ENCODE data around the gene IGFBP4.

Gene IGFBP4

DNA sequence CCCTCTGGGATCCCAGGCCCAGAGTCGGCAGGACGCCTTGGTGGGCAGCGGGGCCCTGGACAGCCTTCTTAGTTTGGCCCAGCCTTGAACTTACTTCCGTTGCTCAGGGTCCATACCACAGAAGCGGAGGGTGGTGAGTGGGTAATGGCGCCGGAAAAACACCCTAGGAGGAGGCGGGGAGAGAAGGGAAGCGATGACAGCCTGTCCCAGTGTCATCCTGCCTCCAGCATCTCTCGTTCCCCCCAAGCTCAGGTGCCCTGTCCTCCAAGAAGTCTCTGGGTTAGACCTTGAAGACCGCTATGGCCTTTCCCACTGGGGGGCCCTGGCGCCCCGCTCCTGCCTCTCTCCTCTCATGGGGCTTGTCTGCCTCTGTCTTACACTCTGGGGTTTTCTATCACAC is 35.2 kb downstream of the IGFBP4 start:
- H3K4me1 ChIP-seq (ENCODE audit: control insufficient read depth, insufficient read depth, low read length), result peaks cover 36% of the 10 kb centered on the region

DNA sequence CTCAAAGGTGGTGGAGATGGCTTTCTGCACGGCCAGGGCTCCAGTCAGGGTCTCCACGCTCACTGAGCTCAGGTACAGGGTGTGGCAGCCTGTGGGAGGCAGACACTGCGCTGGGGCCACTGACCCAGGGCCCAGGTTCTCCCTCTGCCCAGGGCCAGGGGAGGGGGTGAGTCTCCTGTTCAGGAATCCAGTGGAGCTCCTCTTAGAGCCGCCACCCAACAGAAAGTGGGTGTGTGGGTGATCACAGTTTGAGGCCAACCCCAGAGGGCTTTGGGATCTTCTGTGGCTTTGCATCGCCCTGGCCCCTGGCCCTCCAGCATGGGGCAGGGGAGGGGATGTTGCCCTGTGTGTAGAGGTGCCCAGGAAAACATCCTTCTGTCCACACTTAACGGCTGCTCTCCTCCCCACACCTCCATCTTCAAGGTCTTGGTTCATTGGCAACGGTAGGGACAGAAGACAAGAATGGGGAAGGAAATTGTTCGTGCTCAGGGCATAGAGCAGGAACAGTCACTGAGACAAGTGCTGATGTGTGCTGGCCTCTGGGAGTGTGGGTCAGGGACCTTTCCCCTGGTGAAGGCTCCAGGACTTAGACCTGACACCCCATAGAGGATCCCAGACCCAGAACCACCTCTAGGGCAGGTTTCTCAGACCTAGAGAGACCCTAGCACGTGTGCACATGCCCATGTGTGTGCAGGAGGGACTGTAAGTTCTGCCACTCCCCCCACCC is 36.7 kb downstream of the IGFBP4 start:
- no peaks in the 10 kb centered on the region for H3K36me3 ChIP-seq (ENCODE audit: insufficient read depth, low read length)
- no peak overlapping the region for H3K4me2 ChIP-seq (ENCODE audit: low read length)
- H3K27me3 ChIP-seq (ENCODE audit: control insufficient read depth, insufficient read depth, low read length), result no peaks in the 10 kb centered on the region
- no peak overlapping the region for H3K9ac ChIP-seq (ENCODE audit: low read depth, low read length)
- H3K4me1 ChIP-seq (ENCODE audit: control insufficient read depth, insufficient read depth, low read length), result peaks cover 46% of the 10 kb centered on the region
- H3K9me3 ChIP-seq (replicated peaks; ENCODE audit: low read length), result no peaks in the 10 kb centered on the region
- H3K4me3 ChIP-seq (ENCODE audit: low read length), result no peak overlapping the region

More for the DNA sequence above, 35.2 kb downstream of the IGFBP4 start:
- H3K4me2 ChIP-seq (ENCODE audit: low read length), result no peak overlapping the region
- no peaks in the 10 kb centered on the region for H3K27me3 ChIP-seq (ENCODE audit: control insufficient read depth, insufficient read depth, low read length)
- no peak overlapping the region for H3K4me3 ChIP-seq (ENCODE audit: low read length)
- no peaks in the 10 kb centered on the region for H3K9me3 ChIP-seq (replicated peaks; ENCODE audit: low read length)
- no peaks in the 10 kb centered on the region for H3K36me3 ChIP-seq (ENCODE audit: insufficient read depth, low read length)
- no peak overlapping the region for H3K9ac ChIP-seq (ENCODE audit: low read depth, low read length)

DNA sequence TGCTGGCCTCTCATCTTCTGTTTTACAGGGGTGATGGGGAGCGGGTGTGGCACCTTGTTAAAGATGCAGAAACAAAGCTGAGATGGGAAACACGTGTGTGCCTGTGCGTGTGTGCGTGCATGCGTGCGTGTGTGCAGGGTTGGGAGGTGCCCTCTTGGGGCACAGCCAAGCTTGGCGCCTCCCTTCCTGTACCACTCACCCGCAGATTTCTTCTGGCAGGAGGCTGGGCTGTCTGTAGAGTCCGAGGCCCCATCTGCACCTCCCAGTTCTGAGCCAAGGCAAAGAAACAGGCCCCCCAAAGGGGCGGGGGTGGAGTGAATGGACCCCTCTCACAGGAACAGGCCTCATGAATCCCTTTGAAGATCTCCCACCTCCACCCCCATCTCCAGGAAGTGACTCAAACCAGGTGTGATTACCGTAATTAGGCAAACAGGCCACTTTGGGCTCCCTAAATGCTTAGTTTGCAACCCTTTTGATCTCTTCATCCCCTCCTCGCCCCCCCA is 37.3 kb downstream of the IGFBP4 start:
- H3K4me3 ChIP-seq (ENCODE audit: low read length), result no peak overlapping the region
- peaks cover 52% of the 10 kb centered on the region for H3K4me1 ChIP-seq (ENCODE audit: control insufficient read depth, insufficient read depth, low read length)
- no peak overlapping the region for H3K4me2 ChIP-seq (ENCODE audit: low read length)
- no peaks in the 10 kb centered on the region for H3K9me3 ChIP-seq (replicated peaks; ENCODE audit: low read length)
- peak overlapping the region; percentile 9 for H3K9ac ChIP-seq (ENCODE audit: low read depth, low read length)
- H3K27me3 ChIP-seq (ENCODE audit: control insufficient read depth, insufficient read depth, low read length), result no peaks in the 10 kb centered on the region
- no peaks in the 10 kb centered on the region for H3K36me3 ChIP-seq (ENCODE audit: insufficient read depth, low read length)

DNA sequence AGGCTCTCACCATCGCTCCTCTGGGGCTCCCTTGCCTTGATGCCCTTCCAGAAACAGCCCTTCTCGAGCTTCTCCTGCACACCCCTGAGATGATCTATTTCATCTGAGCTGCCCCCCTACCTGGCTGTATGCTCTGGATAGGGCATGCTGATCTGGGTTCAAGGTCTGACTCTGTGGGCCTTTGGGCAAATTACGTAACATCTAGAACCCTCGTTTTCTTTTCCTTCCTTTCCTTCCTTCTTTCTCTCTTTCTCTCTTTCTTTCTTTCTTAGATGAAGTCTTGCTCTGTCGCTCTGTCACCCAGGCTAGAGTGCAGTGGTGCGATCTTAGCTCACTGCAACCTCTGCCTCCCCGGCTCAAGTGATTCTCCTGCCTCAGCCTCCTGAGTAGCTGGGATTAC is 37.9 kb downstream of the IGFBP4 start:
- Histone ChIP-seq H3K36me3 (ENCODE audit: insufficient read depth, low read length) (no peaks in the 10 kb centered on the region), H3K9ac (ENCODE audit: low read depth, low read length) (peak overlapping the region; percentile 9), H3K27me3 (ENCODE audit: control insufficient read depth, insufficient read depth, low read length) (no peaks in the 10 kb centered on the region), H3K9me3 (replicated peaks; ENCODE audit: low read length) (no peaks in the 10 kb centered on the region), H3K4me2 (ENCODE audit: low read length) (no peak overlapping the region), H3K4me1 (ENCODE audit: control insufficient read depth, insufficient read depth, low read length) (peaks cover 53% of the 10 kb centered on the region), H3K4me3 (ENCODE audit: low read length) (no peak overlapping the region)

DNA sequence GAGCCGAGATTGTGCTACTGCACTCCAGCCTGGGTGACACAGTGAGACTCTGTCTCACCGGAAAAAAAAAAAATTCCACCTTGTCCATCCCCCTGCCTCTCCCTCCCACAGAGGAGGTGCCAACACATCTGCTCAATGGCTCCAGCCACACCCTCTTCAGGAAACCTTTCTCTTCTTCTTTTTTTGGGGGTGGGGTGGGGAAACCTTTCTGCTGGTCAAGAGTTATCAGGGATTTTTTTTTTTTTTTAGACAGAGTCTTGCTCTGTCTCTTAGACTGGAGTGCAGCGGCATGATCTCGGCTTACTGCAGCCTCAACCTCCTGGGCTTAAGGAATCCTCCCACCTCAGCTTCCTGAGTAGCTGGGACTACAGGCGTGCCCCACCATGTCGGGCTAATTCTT is 39.5 kb downstream of the IGFBP4 start:
- Histone ChIP-seq H3K4me2 (ENCODE audit: low read length) (no peak overlapping the region), H3K9me3 (replicated peaks; ENCODE audit: low read length) (no peaks in the 10 kb centered on the region), H3K4me1 (ENCODE audit: control insufficient read depth, insufficient read depth, low read length) (peaks cover 65% of the 10 kb centered on the region), H3K9ac (ENCODE audit: low read depth, low read length) (no peak overlapping the region), H3K27me3 (ENCODE audit: control insufficient read depth, insufficient read depth, low read length) (no peaks in the 10 kb centered on the region), H3K4me3 (ENCODE audit: low read length) (no peak overlapping the region), H3K36me3 (ENCODE audit: insufficient read depth, low read length) (no peaks in the 10 kb centered on the region)

DNA sequence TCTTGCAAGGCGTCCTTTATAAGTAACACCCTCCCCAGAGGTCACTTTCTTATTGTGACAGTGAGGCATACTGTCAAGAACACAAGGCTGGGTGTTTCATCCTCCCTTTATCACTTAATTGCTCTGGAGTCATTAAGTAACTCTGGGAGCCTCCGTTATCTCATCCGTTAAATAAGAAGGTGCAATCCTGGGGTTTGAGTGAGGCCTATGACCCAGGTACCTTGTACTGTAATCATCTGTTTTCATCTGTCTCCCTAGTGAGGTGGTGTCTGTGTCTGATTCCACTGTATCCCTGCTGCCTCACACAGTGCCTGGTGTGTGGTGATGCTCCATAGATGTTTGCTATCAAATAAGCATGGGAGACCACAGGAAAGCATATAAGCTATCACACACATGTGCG is 40.4 kb downstream of the IGFBP4 start:
- Histone ChIP-seq H3K4me1 (ENCODE audit: control insufficient read depth, insufficient read depth, low read length) (peaks cover 75% of the 10 kb centered on the region), H3K9ac (ENCODE audit: low read depth, low read length) (no peak overlapping the region), H3K4me3 (ENCODE audit: low read length) (no peak overlapping the region), H3K4me2 (ENCODE audit: low read length) (no peak overlapping the region), H3K36me3 (ENCODE audit: insufficient read depth, low read length) (no peaks in the 10 kb centered on the region), H3K27me3 (ENCODE audit: control insufficient read depth, insufficient read depth, low read length) (no peaks in the 10 kb centered on the region), H3K9me3 (replicated peaks; ENCODE audit: low read length) (no peaks in the 10 kb centered on the region)

DNA sequence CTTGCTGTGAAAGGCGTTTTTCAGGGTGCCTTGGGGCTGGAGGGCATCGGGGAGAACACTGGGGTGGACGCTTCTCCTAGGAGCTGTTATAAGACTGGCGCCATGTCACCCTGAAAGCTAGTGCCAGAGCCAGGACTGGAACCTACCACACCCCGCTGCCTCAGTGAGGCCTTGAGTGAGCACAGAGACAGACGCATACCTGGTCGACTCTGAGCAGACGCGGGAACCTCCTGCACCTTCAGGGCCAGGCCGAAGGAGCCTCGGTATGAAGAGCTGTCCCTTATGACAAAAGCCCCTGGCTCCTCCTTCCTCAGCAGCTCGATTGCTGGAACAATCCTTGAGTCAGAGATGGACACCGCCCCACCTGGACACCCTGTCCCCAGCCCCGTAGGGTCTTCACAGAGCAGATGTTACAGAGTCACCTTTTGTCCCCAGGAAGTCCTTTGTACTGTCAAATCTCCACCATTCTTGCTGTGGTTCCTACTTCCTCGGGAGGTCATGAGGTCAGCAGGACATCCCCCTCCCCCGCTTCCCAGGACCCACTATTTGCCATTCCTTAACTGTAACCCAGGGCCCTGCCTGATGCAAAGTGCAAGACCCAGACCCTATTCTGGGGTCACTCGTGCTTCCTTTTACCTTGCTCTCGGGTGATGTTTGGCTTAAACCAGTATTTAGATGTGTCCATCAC is 41.2 kb downstream of the IGFBP4 start:
- H3K36me3 ChIP-seq (ENCODE audit: insufficient read depth, low read length), result no peaks in the 10 kb centered on the region
- no peak overlapping the region for H3K4me3 ChIP-seq (ENCODE audit: low read length)
- no peak overlapping the region for H3K4me2 ChIP-seq (ENCODE audit: low read length)
- peak overlapping the region; percentile 85 for H3K9ac ChIP-seq (ENCODE audit: low read depth, low read length)
- no peaks in the 10 kb centered on the region for H3K27me3 ChIP-seq (ENCODE audit: control insufficient read depth, insufficient read depth, low read length)
- peaks cover 75% of the 10 kb centered on the region for H3K4me1 ChIP-seq (ENCODE audit: control insufficient read depth, insufficient read depth, low read length)
- H3K9me3 ChIP-seq (replicated peaks; ENCODE audit: low read length), result no peaks in the 10 kb centered on the region

DNA sequence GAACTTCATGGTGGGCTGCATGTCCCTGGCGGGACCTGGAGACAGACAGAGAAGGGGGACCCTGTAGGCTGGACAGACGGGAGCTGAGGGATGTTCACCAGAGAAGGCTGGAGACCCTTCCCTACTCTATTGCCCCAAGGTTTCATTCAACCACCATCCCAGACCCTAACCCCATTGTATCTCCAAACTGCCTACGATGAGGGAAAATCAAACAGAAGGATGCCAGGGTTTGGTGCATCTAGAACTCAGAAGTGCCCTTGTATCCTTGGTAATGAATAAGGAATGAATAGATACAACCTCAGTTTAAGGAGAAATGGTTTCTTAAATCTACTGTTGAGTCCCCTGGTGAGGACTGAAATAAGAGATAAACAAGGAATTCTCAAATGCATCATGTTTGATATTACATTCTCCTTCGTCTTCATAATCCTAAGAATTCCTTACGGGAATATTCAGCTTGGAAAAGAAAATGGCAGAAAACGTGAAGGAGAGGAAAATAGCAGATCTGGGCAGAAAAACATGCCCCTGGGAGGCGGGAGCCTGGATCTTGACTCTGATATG is 41.8 kb downstream of the IGFBP4 start:
- peaks cover 72% of the 10 kb centered on the region for H3K4me1 ChIP-seq (ENCODE audit: control insufficient read depth, insufficient read depth, low read length)
- H3K4me2 ChIP-seq (ENCODE audit: low read length), result peak overlapping the region; percentile 69
- no peaks in the 10 kb centered on the region for H3K9me3 ChIP-seq (replicated peaks; ENCODE audit: low read length)
- no peaks in the 10 kb centered on the region for H3K36me3 ChIP-seq (ENCODE audit: insufficient read depth, low read length)
- H3K27me3 ChIP-seq (ENCODE audit: control insufficient read depth, insufficient read depth, low read length), result no peaks in the 10 kb centered on the region
- peak overlapping the region; percentile 85 for H3K9ac ChIP-seq (ENCODE audit: low read depth, low read length)
- no peak overlapping the region for H3K4me3 ChIP-seq (ENCODE audit: low read length)

DNA sequence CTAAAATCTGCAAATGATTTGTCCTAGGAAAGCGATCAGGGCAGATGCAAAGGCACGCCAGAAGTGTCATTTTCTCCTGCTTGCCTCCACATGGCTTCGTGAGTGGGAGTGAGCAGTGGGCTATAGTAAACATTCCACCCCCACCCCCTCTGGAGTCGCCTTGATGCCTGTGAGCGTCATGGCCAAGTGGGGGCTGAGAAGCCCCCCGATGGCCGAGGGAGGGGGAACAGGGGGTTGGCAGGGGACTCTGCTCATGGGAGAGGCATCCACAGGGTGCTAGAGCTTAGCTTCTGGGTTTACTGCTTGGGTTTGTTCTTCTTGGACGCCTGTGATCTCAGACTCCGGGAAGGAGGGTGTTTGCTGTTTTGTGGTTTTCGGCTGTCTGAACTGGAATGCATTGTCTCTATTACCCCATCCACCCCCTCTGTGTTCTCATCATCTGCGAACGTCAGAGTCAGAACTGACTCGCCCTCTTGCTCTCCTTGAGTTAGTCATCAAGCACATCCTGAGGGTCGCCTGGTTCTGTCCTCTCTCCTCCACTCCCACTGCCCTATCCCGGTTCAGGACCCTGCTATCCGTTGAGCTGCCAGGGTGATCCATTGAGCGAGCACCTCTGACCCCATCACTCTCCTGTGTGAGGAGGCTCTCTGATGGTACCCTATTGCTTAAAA is 42.7 kb downstream of the IGFBP4 start:
- H3K9ac ChIP-seq (ENCODE audit: low read depth, low read length), result peak overlapping the region; percentile 85
- no peaks in the 10 kb centered on the region for H3K27me3 ChIP-seq (ENCODE audit: control insufficient read depth, insufficient read depth, low read length)
- peaks cover 72% of the 10 kb centered on the region for H3K4me1 ChIP-seq (ENCODE audit: control insufficient read depth, insufficient read depth, low read length)
- peak overlapping the region; percentile 26 for H3K4me3 ChIP-seq (ENCODE audit: low read length)
- no peaks in the 10 kb centered on the region for H3K36me3 ChIP-seq (ENCODE audit: insufficient read depth, low read length)
- H3K4me2 ChIP-seq (ENCODE audit: low read length), result peak overlapping the region; percentile 69
- H3K9me3 ChIP-seq (replicated peaks; ENCODE audit: low read length), result no peaks in the 10 kb centered on the region

DNA sequence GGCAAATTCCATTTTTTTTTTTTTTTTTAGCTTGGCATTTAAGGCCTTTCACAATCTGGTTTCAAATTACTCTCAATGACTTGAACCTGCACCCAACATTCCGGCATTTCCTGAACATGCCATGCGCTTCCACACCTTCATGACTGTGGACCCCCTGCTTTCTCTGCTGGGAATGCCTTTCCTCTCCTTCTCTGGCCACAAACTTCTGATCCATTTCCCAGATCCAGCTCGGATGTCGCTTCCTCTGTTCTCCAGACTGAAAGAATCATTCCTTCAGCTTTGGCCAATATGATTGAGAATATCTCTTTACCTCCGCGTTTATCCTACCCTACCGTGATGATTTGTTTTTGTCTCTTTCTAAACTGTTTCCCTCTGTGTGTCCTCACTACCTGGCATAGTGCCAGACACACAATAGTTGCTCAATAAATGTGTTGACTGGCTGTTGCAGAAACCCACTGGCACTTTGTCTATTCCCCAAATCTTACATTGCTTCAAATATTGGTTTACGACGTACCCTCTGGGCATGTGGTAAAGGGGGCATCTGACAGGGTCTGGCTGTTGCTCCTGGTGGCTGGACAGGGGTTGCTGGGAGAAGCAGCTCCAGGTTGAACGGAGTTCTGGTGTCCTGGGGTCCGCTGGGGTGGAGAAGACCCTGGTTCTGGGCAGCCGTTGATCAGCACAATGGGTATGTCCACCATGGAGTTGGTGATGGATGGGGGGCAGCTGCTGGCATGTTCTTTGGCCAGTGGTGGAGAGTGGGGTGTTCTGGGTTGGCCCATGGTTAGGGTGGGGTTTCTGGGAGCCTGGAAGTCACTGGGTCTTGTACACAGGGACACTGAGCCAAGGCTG is 43.5 kb downstream of the IGFBP4 start:
- Histone ChIP-seq H3K36me3 (ENCODE audit: insufficient read depth, low read length) (no peaks in the 10 kb centered on the region), H3K27me3 (ENCODE audit: control insufficient read depth, insufficient read depth, low read length) (no peaks in the 10 kb centered on the region), H3K4me1 (ENCODE audit: control insufficient read depth, insufficient read depth, low read length) (peaks cover 75% of the 10 kb centered on the region), H3K4me2 (ENCODE audit: low read length) (peak overlapping the region; percentile 69), H3K9me3 (replicated peaks; ENCODE audit: low read length) (no peaks in the 10 kb centered on the region), H3K4me3 (ENCODE audit: low read length) (peak overlapping the region; percentile 3), H3K9ac (ENCODE audit: low read depth, low read length) (peak overlapping the region; percentile 85)
